Measurements from ENCODE around the gene NUAK1.

The NUAK1 gene

DNA sequence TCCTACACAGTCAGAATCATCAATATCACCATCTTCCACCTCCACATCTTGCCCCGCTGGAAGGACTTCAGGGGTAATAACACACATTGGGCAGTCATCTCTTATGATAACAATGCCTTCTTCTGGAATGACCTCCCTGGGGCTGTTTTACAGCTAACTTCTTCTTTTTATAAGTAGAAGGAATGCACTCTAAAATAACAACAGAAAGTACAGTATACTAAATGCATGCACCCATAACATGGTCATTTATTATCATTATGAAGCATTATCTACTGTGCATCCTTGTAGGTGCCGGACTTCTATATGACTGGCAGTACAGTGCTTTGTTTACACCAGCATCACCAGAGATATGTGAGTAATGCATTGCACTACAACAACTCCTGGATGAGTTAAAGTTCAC, 19.0 kb upstream of the NUAK1 start:
- H3K9ac ChIP-seq (ENCODE audit: low read depth, low read length, poor library complexity): no peak overlapping the region
- H3K9me3 ChIP-seq (replicated peaks in 1 of 2; ENCODE audit: control insufficient read depth in 2 of 2, insufficient read depth in 1 of 2, low read depth in 1 of 2, low read length in 2 of 2): no peaks in the 10 kb centered on the region
- H2BK15ac ChIP-seq (ENCODE audit: low read length): no peak overlapping the region
- no peak overlapping the region for H3K18ac ChIP-seq (ENCODE audit: low read length)
- H3K23ac ChIP-seq (ENCODE audit: low read depth, low read length, poor library complexity): no peak overlapping the region
- no peaks in the 10 kb centered on the region for H3K4me1 ChIP-seq (ENCODE audit: control insufficient read depth in 2 of 2, insufficient read depth in 1 of 2, low read depth in 1 of 2, low read length in 2 of 2)
- no peak overlapping the region for H3K4me3 ChIP-seq (ENCODE audit: low read length in 2 of 2)
- H3K79me1 ChIP-seq (ENCODE audit: low read depth, low read length): no peaks in the 10 kb centered on the region
- no peak overlapping the region for H2AFZ ChIP-seq (ENCODE audit: low read length)
- H4K8ac ChIP-seq (ENCODE audit: low read depth, low read length): no peak overlapping the region
- H3K4me2 ChIP-seq (ENCODE audit: insufficient read depth, low read length, poor library complexity, severe bottlenecking): no peak overlapping the region
- DNase-seq (ENCODE audit: low spot score): no peak
- no peak overlapping the region for H3K27ac ChIP-seq (replicated peaks; ENCODE audit: low read length)
- no CpG with 5 or more reads among the region's 2 CpGs for WGBS, 2 donors (ENCODE audit: extremely low coverage in 2 of 2, insufficient read length in 2 of 2, insufficient replicate concordance in 1 of 2)
- H4K91ac ChIP-seq (ENCODE audit: low read depth, low read length, poor library complexity): no peak overlapping the region
- H3K4ac ChIP-seq (ENCODE audit: low read length): no peak overlapping the region
- H3K27me3 ChIP-seq (ENCODE audit: control insufficient read depth in 3 of 3, insufficient read depth in 3 of 3, low read depth in 1 of 3, low read length in 3 of 3): no peaks in the 10 kb centered on the region
- no peak overlapping the region for H2BK12ac ChIP-seq (ENCODE audit: low read length)
- no peak overlapping the region for H2AK5ac ChIP-seq (ENCODE audit: low read depth, low read length)
- H2BK120ac ChIP-seq (ENCODE audit: low read depth, low read length): no peak overlapping the region
- no peak overlapping the region for H2BK5ac ChIP-seq (ENCODE audit: low read length)
- no peaks in the 10 kb centered on the region for H3K36me3 ChIP-seq (replicated peaks in 1 of 2; ENCODE audit: control insufficient read depth in 2 of 2, insufficient read depth in 2 of 2, low read length in 2 of 2)
- no peak overlapping the region for H3K14ac ChIP-seq (ENCODE audit: low read length)

DNA sequence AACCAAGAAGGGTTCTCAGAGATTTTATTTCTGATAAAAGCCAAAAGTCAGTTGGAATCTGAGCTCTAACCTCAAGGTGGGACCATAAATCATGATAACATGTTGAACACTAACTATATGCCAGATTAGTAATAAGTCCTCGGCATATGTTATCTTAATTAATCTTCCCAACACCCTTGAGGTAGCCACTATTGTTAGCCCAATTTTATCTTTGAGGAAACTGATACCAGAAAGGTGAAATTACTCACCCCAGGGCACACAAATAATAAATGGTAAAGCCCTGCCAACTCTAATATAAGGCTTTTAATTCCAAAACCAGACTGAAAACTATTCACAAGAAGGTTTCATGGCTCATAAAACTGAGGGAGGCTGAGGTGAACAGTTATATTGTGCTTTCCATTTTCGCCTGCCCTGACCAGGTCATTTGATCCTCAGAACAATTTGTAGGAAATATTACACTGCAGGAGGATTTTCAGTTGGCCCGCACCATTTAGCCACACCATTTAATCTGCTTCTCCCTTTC, 16.1 kb upstream of the NUAK1 start:
- no peak overlapping the region for H2AK5ac ChIP-seq (ENCODE audit: low read depth, low read length)
- H3K36me3 ChIP-seq (replicated peaks in 1 of 2; ENCODE audit: control insufficient read depth in 2 of 2, insufficient read depth in 2 of 2, low read length in 2 of 2): no peaks in the 10 kb centered on the region
- H3K27me3 ChIP-seq (ENCODE audit: control insufficient read depth in 3 of 3, insufficient read depth in 3 of 3, low read depth in 1 of 3, low read length in 3 of 3): no peaks in the 10 kb centered on the region
- H3K4me1 ChIP-seq (ENCODE audit: control insufficient read depth in 2 of 2, insufficient read depth in 1 of 2, low read depth in 1 of 2, low read length in 2 of 2): no peaks in the 10 kb centered on the region
- H4K8ac ChIP-seq (ENCODE audit: low read depth, low read length): no peak overlapping the region
- no CpG with 5 or more reads among the region's 3 CpGs for WGBS, 2 donors (ENCODE audit: extremely low coverage in 2 of 2, insufficient read length in 2 of 2, insufficient replicate concordance in 1 of 2)
- H4K91ac ChIP-seq (ENCODE audit: low read depth, low read length, poor library complexity): no peak overlapping the region
- H3K9ac ChIP-seq (ENCODE audit: low read depth, low read length, poor library complexity): no peak overlapping the region
- no peak overlapping the region for H2BK120ac ChIP-seq (ENCODE audit: low read depth, low read length)
- no peak overlapping the region for H3K4me2 ChIP-seq (ENCODE audit: insufficient read depth, low read length, poor library complexity, severe bottlenecking)
- no peak overlapping the region for H3K14ac ChIP-seq (ENCODE audit: low read length)
- H2AFZ ChIP-seq (ENCODE audit: low read length): no peak overlapping the region
- H3K27ac ChIP-seq (replicated peaks; ENCODE audit: low read length): no peak overlapping the region
- H2BK15ac ChIP-seq (ENCODE audit: low read length): no peak overlapping the region
- H3K79me1 ChIP-seq (ENCODE audit: low read depth, low read length): no peaks in the 10 kb centered on the region
- no peak overlapping the region for H2BK12ac ChIP-seq (ENCODE audit: low read length)
- H2BK5ac ChIP-seq (ENCODE audit: low read length): no peak overlapping the region
- no peak overlapping the region for H3K18ac ChIP-seq (ENCODE audit: low read length)
- H3K4me3 ChIP-seq (ENCODE audit: low read length in 2 of 2): no peak overlapping the region
- H3K9me3 ChIP-seq (replicated peaks in 1 of 2; ENCODE audit: control insufficient read depth in 2 of 2, insufficient read depth in 1 of 2, low read depth in 1 of 2, low read length in 2 of 2): no peaks in the 10 kb centered on the region
- no peak overlapping the region for H3K4ac ChIP-seq (ENCODE audit: low read length)
- no peak for DNase-seq (ENCODE audit: low spot score)
- H3K23ac ChIP-seq (ENCODE audit: low read depth, low read length, poor library complexity): no peak overlapping the region

GRCh38 chr12:106152334-106152733, 13.6 kb upstream of the NUAK1 start:
- no CpG with 5 or more reads among the region's 4 CpGs for WGBS, 2 donors (ENCODE audit: extremely low coverage in 2 of 2, insufficient read length in 2 of 2, insufficient replicate concordance in 1 of 2)
- H3K4me3 ChIP-seq (ENCODE audit: low read length in 2 of 2): no peak overlapping the region
- DNase-seq (ENCODE audit: low spot score): no peak

GRCh38 chr12:106150555-106150954, 11.8 kb upstream of the NUAK1 start:
- H3K4me3 ChIP-seq (ENCODE audit: low read length in 2 of 2): no peak overlapping the region
- H3K9me3 ChIP-seq (replicated peaks in 1 of 2; ENCODE audit: control insufficient read depth in 2 of 2, insufficient read depth in 1 of 2, low read depth in 1 of 2, low read length in 2 of 2): no peaks in the 10 kb centered on the region
- H3K18ac ChIP-seq (ENCODE audit: low read length): no peak overlapping the region
- H3K27me3 ChIP-seq (ENCODE audit: control insufficient read depth in 3 of 3, insufficient read depth in 3 of 3, low read depth in 1 of 3, low read length in 3 of 3): no peaks in the 10 kb centered on the region
- H4K8ac ChIP-seq (ENCODE audit: low read depth, low read length): no peak overlapping the region
- peaks cover 3% of the 10 kb centered on the region for H3K79me1 ChIP-seq (ENCODE audit: low read depth, low read length)
- H3K4ac ChIP-seq (ENCODE audit: low read length): no peak overlapping the region
- peaks cover 0 to 2% of the 10 kb centered on the region in 2 donors for H3K4me1 ChIP-seq (ENCODE audit: control insufficient read depth in 2 of 2, insufficient read depth in 1 of 2, low read depth in 1 of 2, low read length in 2 of 2)
- no peak overlapping the region for H2AK5ac ChIP-seq (ENCODE audit: low read depth, low read length)
- no peak overlapping the region for H2AFZ ChIP-seq (ENCODE audit: low read length)
- H3K14ac ChIP-seq (ENCODE audit: low read length): no peak overlapping the region
- no CpG with 5 or more reads among the region's 5 CpGs for WGBS, 2 donors (ENCODE audit: extremely low coverage in 2 of 2, insufficient read length in 2 of 2, insufficient replicate concordance in 1 of 2)
- H2BK15ac ChIP-seq (ENCODE audit: low read length): no peak overlapping the region
- DNase-seq (ENCODE audit: low spot score): no peak
- no peak overlapping the region for H3K23ac ChIP-seq (ENCODE audit: low read depth, low read length, poor library complexity)
- H2BK120ac ChIP-seq (ENCODE audit: low read depth, low read length): no peak overlapping the region
- no peak overlapping the region for H3K27ac ChIP-seq (replicated peaks; ENCODE audit: low read length)
- no peak overlapping the region for H4K91ac ChIP-seq (ENCODE audit: low read depth, low read length, poor library complexity)
- H2BK12ac ChIP-seq (ENCODE audit: low read length): no peak overlapping the region
- H3K36me3 ChIP-seq (replicated peaks in 1 of 2; ENCODE audit: control insufficient read depth in 2 of 2, insufficient read depth in 2 of 2, low read length in 2 of 2): no peaks in the 10 kb centered on the region
- H3K4me2 ChIP-seq (ENCODE audit: insufficient read depth, low read length, poor library complexity, severe bottlenecking): no peak overlapping the region
- H2BK5ac ChIP-seq (ENCODE audit: low read length): no peak overlapping the region
- no peak overlapping the region for H3K9ac ChIP-seq (ENCODE audit: low read depth, low read length, poor library complexity)

More at GRCh38 chr12:106152334-106152733, 13.6 kb upstream of the NUAK1 start:
- H2BK15ac ChIP-seq (ENCODE audit: low read length): no peak overlapping the region
- H3K27ac ChIP-seq (replicated peaks; ENCODE audit: low read length): no peak overlapping the region
- H4K91ac ChIP-seq (ENCODE audit: low read depth, low read length, poor library complexity): no peak overlapping the region
- no peak overlapping the region for H2BK12ac ChIP-seq (ENCODE audit: low read length)
- H3K4ac ChIP-seq (ENCODE audit: low read length): no peak overlapping the region
- no peak overlapping the region for H3K18ac ChIP-seq (ENCODE audit: low read length)
- no peaks in the 10 kb centered on the region for H3K27me3 ChIP-seq (ENCODE audit: control insufficient read depth in 3 of 3, insufficient read depth in 3 of 3, low read depth in 1 of 3, low read length in 3 of 3)
- no peak overlapping the region for H4K8ac ChIP-seq (ENCODE audit: low read depth, low read length)
- H3K36me3 ChIP-seq (replicated peaks in 1 of 2; ENCODE audit: control insufficient read depth in 2 of 2, insufficient read depth in 2 of 2, low read length in 2 of 2): no peaks in the 10 kb centered on the region
- H3K79me1 ChIP-seq (ENCODE audit: low read depth, low read length): peaks cover 3% of the 10 kb centered on the region
- no peak overlapping the region for H3K23ac ChIP-seq (ENCODE audit: low read depth, low read length, poor library complexity)
- H2BK5ac ChIP-seq (ENCODE audit: low read length): no peak overlapping the region
- H3K9me3 ChIP-seq (replicated peaks in 1 of 2; ENCODE audit: control insufficient read depth in 2 of 2, insufficient read depth in 1 of 2, low read depth in 1 of 2, low read length in 2 of 2): no peaks in the 10 kb centered on the region
- no peak overlapping the region for H3K4me2 ChIP-seq (ENCODE audit: insufficient read depth, low read length, poor library complexity, severe bottlenecking)
- H3K9ac ChIP-seq (ENCODE audit: low read depth, low read length, poor library complexity): no peak overlapping the region
- no peak overlapping the region for H2AFZ ChIP-seq (ENCODE audit: low read length)
- H3K14ac ChIP-seq (ENCODE audit: low read length): no peak overlapping the region
- no peak overlapping the region for H2BK120ac ChIP-seq (ENCODE audit: low read depth, low read length)
- no peak overlapping the region for H2AK5ac ChIP-seq (ENCODE audit: low read depth, low read length)
- H3K4me1 ChIP-seq (ENCODE audit: control insufficient read depth in 2 of 2, insufficient read depth in 1 of 2, low read depth in 1 of 2, low read length in 2 of 2): no peaks in the 10 kb centered on the region

Data from neuronal stem cell (in vitro differentiated cells).